ENCODE measurements around the gene PNRC2. TPM values are rescaled to one million over a fixed set of nuclear protein-coding genes. Genes with fewer than 3 reads are reported as not detected.

Gene PNRC2
- total and polyA plus RNA-seq, 2 of the 13 experiments (the other 11 are each of a cell fraction or from before 2014, with no cell fraction given) = 74.9 to 97.5 TPM

DNA sequence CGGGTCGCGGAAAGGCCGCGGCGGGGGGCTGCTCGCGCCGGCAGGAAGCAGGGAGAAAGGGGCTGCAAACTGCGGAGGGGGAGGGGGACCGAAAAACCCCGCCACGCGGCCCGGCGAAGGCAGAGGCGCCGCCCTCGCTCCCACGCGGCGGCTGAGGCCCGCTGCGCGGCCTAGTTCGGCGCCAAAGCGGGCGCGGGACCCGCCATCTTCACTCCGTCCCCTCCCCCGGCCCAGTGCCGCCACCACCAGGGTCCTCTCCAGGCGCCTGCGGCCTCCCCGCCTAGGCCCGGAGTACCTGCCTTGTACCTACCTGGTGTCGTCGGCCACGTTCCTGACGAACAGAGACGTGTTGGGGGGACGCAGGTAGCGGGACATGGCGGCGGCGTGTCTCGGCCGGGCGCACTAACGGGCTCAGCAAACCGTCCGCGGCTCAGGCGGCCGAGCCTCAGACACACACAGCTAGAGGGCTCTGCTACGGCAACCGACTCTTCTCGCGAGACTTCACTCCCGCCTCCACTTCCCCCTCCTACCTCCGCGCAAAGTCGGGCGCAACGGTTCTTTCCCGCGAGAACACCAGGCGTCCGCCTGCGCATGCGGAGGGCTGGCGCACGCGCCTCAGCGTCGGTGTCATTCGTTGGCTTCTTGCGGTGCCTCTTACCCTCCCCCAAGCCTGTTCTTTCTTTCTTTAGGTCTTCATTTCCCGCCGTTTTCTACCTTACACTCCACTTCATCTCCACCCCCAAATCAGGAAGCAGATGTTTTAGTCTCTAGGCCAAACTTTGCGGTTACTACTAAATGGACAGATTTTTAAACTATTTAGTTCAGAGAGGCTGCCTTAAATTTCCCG lies 20.5 kb downstream of the PNRC2 start, which contains the start of gene SRSF10 (continued):
- TF ChIP-seq EEA1 (CRISPR knock-in tag; IDR thresholded peaks at IDR 0.05; ENCODE audit: borderline replicate concordance) (peak; percentile 82; the same call in 1 of the 2 replicates), CCAR2 (optimal IDR thresholded peaks at IDR 0.05; ENCODE audit: low read depth, low read length) (no peak), ZNF101 (CRISPR knock-in tag; IDR thresholded peaks at IDR 0.05; ENCODE audit: borderline replicate concordance, low read depth) (peak; percentile 51; the same call in 1 of the 2 replicates), HNF1A (IDR thresholded peaks at IDR 0.05; ENCODE audit: low read depth) (no peak), HNF1A (CRISPR knock-in tag; IDR thresholded peaks at IDR 0.05; ENCODE audit: borderline replicate concordance) (0 out of 2 replicates have a peak, but pooled peaks have one; percentile 50), AFF4 (CRISPR knock-in tag; IDR thresholded peaks at IDR 0.05) (peak; percentile 65; the same call in 1 of the 2 replicates), ZNF740 (CRISPR knock-in tag; IDR thresholded peaks at IDR 0.05) (peak; percentile 92), U2AF2 (IDR thresholded peaks at IDR 0.05; ENCODE audit: low read depth, low read length) (0 out of 2 replicates have a peak, but pooled peaks have one; percentile 82), HNRNPK (IDR thresholded peaks at IDR 0.05; ENCODE audit: low read depth, low read length, poor library complexity, severe bottlenecking) (peak; percentile 65), ZHX2 (IDR thresholded peaks at IDR 0.05; ENCODE audit: low read depth) (0 out of 2 replicates have a peak, but pooled peaks have one; percentile 11), ZHX2 (CRISPR knock-in tag; IDR thresholded peaks at IDR 0.05; ENCODE audit: borderline replicate concordance) (peak; percentile 81)
- TF ChIP-seq, protein P1, sequence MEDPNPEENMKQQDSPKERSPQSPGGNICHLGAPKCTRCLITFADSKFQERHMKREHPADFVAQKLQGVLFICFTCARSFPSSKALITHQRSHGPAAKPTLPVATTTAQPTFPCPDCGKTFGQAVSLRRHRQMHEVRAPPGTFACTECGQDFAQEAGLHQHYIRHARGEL (CRISPR knock-in tag; IDR thresholded peaks at IDR 0.05) = 0 out of 2 replicates have a peak, but pooled peaks have one; percentile 64
